Stomach (tissue), 9 donors: ENCODE results near the gene EED. TPM values are rescaled to one million over a fixed set of nuclear protein-coding genes. Genes with fewer than 3 reads are reported as not detected.

ENCODE experiments used
- DNase-seq, 2 donors: peaks; one replicate each; pipeline versions ENCODE4 v3.0.0 to v3.0.0-alpha.2; 2013 to 2019
- H3K27ac ChIP-seq, 5 donors: fragments of 200-600 bp in 4 of 5; sonication (generic) in 4 of 5; one replicate each; pipeline ENCODE4 v1.5.1; 2013 to 2019; ENCODE audit warnings: mild to moderate bottlenecking in 1 of 5, moderate library complexity in 1 of 5
- H3K27me3 ChIP-seq, 3 donors: fragments of 200-600 bp; sonication (generic); one replicate each; pipeline ENCODE4 v1.5.1; 2017 to 2019; ENCODE audit warnings: mixed run types in 1 of 3
- H3K36me3 ChIP-seq, 4 donors: fragments of 200-600 bp; sonication (generic); 1 replicate in 3 of 4; 2 replicates in 1 of 4; pipeline ENCODE4 v1.5.1; 2016 to 2019
- H3K4me1 ChIP-seq, 4 donors: fragments of 200-600 bp; sonication (generic); one replicate each; pipeline ENCODE4 v1.5.1; 2016 to 2019
- H3K4me3 ChIP-seq, 4 donors: fragments of 200-600 bp; sonication (generic) in 3 of 4; one replicate each; pipeline ENCODE4 v1.5.1; 2016 to 2019; ENCODE audit warnings: mild to moderate bottlenecking in 1 of 4
- H3K9me3 ChIP-seq, 4 donors: fragments of 200-600 bp; sonication (generic); one replicate each; pipeline ENCODE4 v1.5.1; 2016 to 2019
- EP300 ChIP-seq: sonication (generic); formaldehyde crosslinking; IDR thresholded peaks from one replicate; pipeline ENCODE4 v1.6.1; 2017; ENCODE audit warnings: antibody characterized with exemption
- POLR2A ChIP-seq, 4 donors: fragments of 450-650 bp; IDR thresholded peaks; one replicate each; pipeline ENCODE4 v1.6.1; 2016; ENCODE audit warnings: antibody characterized with exemption in 4 of 4, control low read depth in 2 of 4, mild to moderate bottlenecking in 1 of 4, moderate library complexity in 1 of 4
- POLR2AphosphoS5 ChIP-seq, 3 donors: sonication (generic); formaldehyde crosslinking; IDR thresholded peaks; one replicate each; pipeline ENCODE4 v1.6.1; 2016; ENCODE audit warnings: antibody characterized with exemption in 3 of 3
- WGBS, 5 donors: extraction: QIAGEN DNeasy Blood & Tissue Kit in 3 of 5; methylation state at CpG; one replicate each; pipeline versions ENCODE4 v1.1.5 to v1.1.7; 2013 to 2018; 5-methylcytosine and 5-hydroxymethylcytosine counted together
- intact Hi-C: fragments of 100-400 bp; cut with DNase I; formaldehyde crosslinking; loops from one replicate; pipeline ENCODE4 v1.15.1; 2023; ENCODE audit warnings: low total_unique reads
- polyA plus RNA-seq, 3 donors: library from polyadenylated mRNA; stranded (reverse); fragments of 200-250 nt; gene quantifications; one replicate each; pipeline ENCODE4 v1.2.3, GENCODE V29; 2013
- total RNA-seq, 5 donors: library from RNA; depleted of rRNA; stranded (reverse); fragments of >200 nt; gene quantifications; one replicate each; pipeline versions ENCODE4 v1.1.0 to v1.2.3, GENCODE V29; 2014 to 2016
- TF ChIP-seq, protein P1 (sequence below), 7 experiments: fragments of 450-650 bp in 4 of 7; fragments of 200-600 bp in 3 of 7; sonication (generic) in 3 of 7; IDR thresholded peaks; one replicate each; pipeline ENCODE4 v1.5.1; 2016 to 2019; ENCODE audit warnings: antibody characterized with exemption in 7 of 7, control low read depth in 2 of 7, mild to moderate bottlenecking in 1 of 7
- donor health status: healthy with polysubstance abuse.
- donor health status: Bipolar disorder and iron deficiency.
- donor health status: healthy.

Gene EED
- total and polyA plus RNA-seq, 8 donors: 11.8 to 42.4 (median 20.8) TPM

DNA sequence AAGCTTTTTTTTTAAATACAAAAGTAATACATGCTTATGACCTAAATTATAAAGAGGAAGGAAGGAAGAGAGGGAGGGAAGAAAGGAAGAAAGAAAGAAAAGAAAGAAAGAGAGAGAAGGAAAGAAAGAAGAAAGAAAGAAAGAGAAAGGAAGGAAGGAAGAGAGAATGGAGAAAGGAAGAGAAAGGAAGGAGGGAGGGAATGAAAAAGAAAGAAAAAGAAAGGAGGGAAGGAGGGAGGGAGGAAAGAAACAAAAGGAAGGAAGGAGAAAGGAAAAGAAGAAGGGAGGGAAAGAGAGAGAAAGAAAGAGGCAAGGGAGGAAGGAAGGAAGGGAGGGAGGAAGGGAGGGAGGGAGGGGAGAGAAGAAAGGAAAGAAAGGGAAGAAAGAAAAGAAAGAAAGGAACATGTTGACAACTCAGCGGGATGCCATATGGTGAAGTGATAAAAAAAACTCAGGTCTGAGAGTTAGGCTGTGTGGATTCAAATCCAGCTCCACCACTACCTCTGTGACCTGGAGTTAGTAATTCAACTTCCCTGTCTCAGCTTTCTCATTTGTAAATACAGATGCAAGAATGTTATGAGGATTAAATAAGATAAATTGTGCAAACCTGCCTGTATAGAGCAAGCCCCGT, 9.6 kb upstream of the EED start:
- no peak for TF ChIP-seq EP300
- TF ChIP-seq POLR2AphosphoS5 (IDR thresholded peaks at IDR 0.05): no peak
- TF ChIP-seq POLR2A (IDR thresholded peaks at IDR 0.05): no peak
- TF ChIP-seq, protein P1, sequence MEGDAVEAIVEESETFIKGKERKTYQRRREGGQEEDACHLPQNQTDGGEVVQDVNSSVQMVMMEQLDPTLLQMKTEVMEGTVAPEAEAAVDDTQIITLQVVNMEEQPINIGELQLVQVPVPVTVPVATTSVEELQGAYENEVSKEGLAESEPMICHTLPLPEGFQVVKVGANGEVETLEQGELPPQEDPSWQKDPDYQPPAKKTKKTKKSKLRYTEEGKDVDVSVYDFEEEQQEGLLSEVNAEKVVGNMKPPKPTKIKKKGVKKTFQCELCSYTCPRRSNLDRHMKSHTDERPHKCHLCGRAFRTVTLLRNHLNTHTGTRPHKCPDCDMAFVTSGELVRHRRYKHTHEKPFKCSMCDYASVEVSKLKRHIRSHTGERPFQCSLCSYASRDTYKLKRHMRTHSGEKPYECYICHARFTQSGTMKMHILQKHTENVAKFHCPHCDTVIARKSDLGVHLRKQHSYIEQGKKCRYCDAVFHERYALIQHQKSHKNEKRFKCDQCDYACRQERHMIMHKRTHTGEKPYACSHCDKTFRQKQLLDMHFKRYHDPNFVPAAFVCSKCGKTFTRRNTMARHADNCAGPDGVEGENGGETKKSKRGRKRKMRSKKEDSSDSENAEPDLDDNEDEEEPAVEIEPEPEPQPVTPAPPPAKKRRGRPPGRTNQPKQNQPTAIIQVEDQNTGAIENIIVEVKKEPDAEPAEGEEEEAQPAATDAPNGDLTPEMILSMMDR (IDR thresholded peaks at IDR 0.05): no peak
- no peak for DNase-seq
- no peak overlapping the region for H3K4me3 ChIP-seq
- no peaks in the 10 kb centered on the region for H3K36me3 ChIP-seq
- H3K27ac ChIP-seq: no peak overlapping the region
- no peaks in the 10 kb centered on the region for H3K27me3 ChIP-seq
- H3K9me3 ChIP-seq: no peaks in the 10 kb centered on the region
- intact Hi-C loops: no loop called here
- no peaks in the 10 kb centered on the region for H3K4me1 ChIP-seq
- WGBS, 5 donors: 31 to 52% (median 32%) methylated on average over 2 of the region's 2 CpGs

DNA sequence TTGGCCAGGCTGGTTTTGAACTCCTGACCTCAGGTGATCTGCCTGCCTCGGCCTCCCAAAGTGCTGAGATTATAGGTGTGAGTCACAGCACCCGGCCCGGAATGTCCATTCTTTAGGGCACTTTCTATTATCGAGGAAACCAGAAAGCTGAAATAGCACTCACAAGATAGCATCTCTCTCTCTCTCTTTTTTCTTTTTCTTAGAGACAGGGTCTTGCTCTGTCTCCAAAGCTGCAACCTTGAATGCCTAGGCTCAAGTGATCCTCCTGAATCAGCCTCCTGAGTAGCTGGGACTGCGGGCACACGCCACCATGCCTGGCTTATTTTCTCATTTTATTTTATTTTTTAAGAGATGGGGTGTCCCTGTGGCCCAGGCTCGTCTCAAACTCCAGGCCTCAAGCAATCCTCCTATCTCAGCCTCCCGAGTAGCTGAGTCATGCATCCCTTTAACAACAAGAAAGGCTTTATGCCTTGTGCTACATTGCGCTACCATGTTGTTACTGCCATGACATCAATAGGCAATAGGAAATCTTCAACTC, 7.2 kb upstream of the EED start:
- H3K27me3 ChIP-seq: no peaks in the 10 kb centered on the region
- no peaks in the 10 kb centered on the region for H3K9me3 ChIP-seq
- WGBS, 5 donors: 77 to 90% (median 83%) methylated on average over 9 of the region's 9 CpGs
- no peak overlapping the region for H3K27ac ChIP-seq
- intact Hi-C loops: no loop called here
- H3K4me1 ChIP-seq: no peaks in the 10 kb centered on the region
- no peak for DNase-seq
- H3K4me3 ChIP-seq: no peak overlapping the region
- TF ChIP-seq POLR2A (IDR thresholded peaks at IDR 0.05): no peak
- TF ChIP-seq EP300: no peak
- no peak for TF ChIP-seq POLR2AphosphoS5 (IDR thresholded peaks at IDR 0.05)
- TF ChIP-seq, protein P1 (IDR thresholded peaks at IDR 0.05): no peak
- no peaks in the 10 kb centered on the region for H3K36me3 ChIP-seq

DNA sequence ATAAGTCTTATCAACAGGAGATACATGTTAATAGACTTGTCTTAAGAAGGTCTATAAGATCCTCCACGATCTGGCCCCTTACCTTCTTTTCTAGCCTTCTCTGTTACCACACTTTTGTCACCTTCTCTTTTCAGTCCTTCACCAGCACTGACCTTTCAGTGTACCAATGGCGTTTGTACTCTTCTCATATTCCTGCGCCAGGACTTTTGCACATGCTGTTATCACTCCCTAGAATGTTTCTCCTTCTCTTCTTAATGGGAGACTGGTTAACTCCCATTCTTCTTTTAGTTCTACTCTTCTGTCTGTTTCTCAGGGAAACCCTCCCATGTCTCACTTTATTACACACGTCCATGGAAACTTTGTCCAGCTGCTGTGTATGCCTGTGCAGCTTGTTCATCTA, 4.4 kb upstream of the EED start:
- no peak for TF ChIP-seq POLR2A (IDR thresholded peaks at IDR 0.05)
- TF ChIP-seq EP300: no peak
- TF ChIP-seq POLR2AphosphoS5 (IDR thresholded peaks at IDR 0.05): no peak
- TF ChIP-seq, protein P1 (IDR thresholded peaks at IDR 0.05): no peak
- DNase-seq: no peak
- 77 to 80% (median 78%) methylated on average over 4 of the region's 4 CpGs for WGBS, 5 donors
- H3K4me3 ChIP-seq: no peak overlapping the region
- intact Hi-C loops: no loop called here
- H3K27me3 ChIP-seq: no peaks in the 10 kb centered on the region
- H3K4me1 ChIP-seq: peaks cover 0 to 7% (median 5%) of the 10 kb centered on the region in 4 donors
- no peaks in the 10 kb centered on the region for H3K36me3 ChIP-seq
- H3K9me3 ChIP-seq: no peaks in the 10 kb centered on the region
- no peak overlapping the region for H3K27ac ChIP-seq

DNA sequence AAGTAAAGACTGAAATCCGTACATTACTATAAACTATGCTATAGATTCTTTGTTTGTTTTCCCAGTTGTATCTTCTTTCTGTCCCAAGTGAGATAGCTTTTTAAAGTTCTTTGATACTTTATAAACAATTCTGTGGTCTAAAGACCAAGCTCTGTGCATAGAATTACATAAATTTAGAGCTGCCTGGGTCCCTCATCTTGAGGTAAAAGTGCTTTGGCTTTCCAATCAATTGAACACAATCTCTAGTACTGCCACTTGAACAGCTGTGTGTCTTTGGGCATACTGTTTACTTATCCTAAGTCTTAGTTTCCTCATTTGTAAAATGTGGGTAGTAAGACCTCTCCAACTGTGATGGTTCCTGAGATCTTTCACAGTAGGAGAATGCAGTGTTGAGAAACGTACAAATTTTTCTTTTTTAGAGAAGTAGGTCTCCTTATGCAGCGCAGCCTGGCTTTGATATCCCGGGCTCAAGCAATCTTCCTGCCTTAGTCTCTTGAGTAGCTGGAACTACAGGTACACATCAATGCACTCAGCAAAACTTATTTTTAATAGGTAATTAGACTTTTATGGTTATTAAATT, 2.5 kb upstream of the EED start:
- H3K4me1 ChIP-seq: peaks cover 11 to 21% (median 17%) of the 10 kb centered on the region in 4 donors
- intact Hi-C loops: no loop called here
- H3K27me3 ChIP-seq: no peaks in the 10 kb centered on the region
- WGBS, 5 donors: 81 to 94% (median 90%) methylated on average over 4 of the region's 4 CpGs
- H3K36me3 ChIP-seq: no peaks in the 10 kb centered on the region
- TF ChIP-seq POLR2A (IDR thresholded peaks at IDR 0.05): no peak
- TF ChIP-seq, protein P1 (IDR thresholded peaks at IDR 0.05): no peak
- no peak for TF ChIP-seq POLR2AphosphoS5 (IDR thresholded peaks at IDR 0.05)
- TF ChIP-seq EP300: no peak
- DNase-seq: no peak
- H3K27ac ChIP-seq: no peak overlapping the region
- no peaks in the 10 kb centered on the region for H3K9me3 ChIP-seq
- no peak overlapping the region for H3K4me3 ChIP-seq
